Measurements from ENCODE around the gene ACAA2.

ACAA2 gene

GRCh38 chr18:49850636-49851035, 37.3 kb upstream of the ACAA2 start:
- H3K36me3 ChIP-seq (ENCODE audit: insufficient read depth, low read length) = no peaks in the 10 kb centered on the region
- no peaks in the 10 kb centered on the region for H3K9me3 ChIP-seq (ENCODE audit: control insufficient read depth, insufficient read depth, low read length)
- peaks cover 7% of the 10 kb centered on the region; the same call in 1 of the 2 replicates for H3K4me1 ChIP-seq (ENCODE audit: insufficient read depth, low read length)
- no peak overlapping the region for H3K9ac ChIP-seq (ENCODE audit: low read depth, low read length)

- H3K36me3 ChIP-seq (ENCODE audit: insufficient read depth, low read length) = no peaks in the 10 kb centered on the region
- H3K9me3 ChIP-seq (ENCODE audit: control insufficient read depth, insufficient read depth, low read length) = no peaks in the 10 kb centered on the region
- peaks cover 7% of the 10 kb centered on the region; the same call in 1 of the 2 replicates for H3K4me1 ChIP-seq (ENCODE audit: insufficient read depth, low read length)
- H3K9ac ChIP-seq (ENCODE audit: low read depth, low read length) = no peak overlapping the region
These were observed 36.2 kb upstream of the ACAA2 start for GRCh38 chr18:49849331-49850217.

GRCh38 chr18:49848115-49848514, 34.8 kb upstream of the ACAA2 start:
- H3K4me1 ChIP-seq (ENCODE audit: insufficient read depth, low read length) = peaks cover 7% of the 10 kb centered on the region; the same call in 1 of the 2 replicates
- H3K9ac ChIP-seq (ENCODE audit: low read depth, low read length) = no peak overlapping the region
- H3K9me3 ChIP-seq (ENCODE audit: control insufficient read depth, insufficient read depth, low read length) = no peaks in the 10 kb centered on the region
- no peaks in the 10 kb centered on the region for H3K36me3 ChIP-seq (ENCODE audit: insufficient read depth, low read length)

- H3K9ac ChIP-seq (ENCODE audit: low read depth, low read length) = no peak overlapping the region
- no peaks in the 10 kb centered on the region for H3K36me3 ChIP-seq (ENCODE audit: insufficient read depth, low read length)
- no peaks in the 10 kb centered on the region for H3K9me3 ChIP-seq (ENCODE audit: control insufficient read depth, insufficient read depth, low read length)
- peaks cover 7% of the 10 kb centered on the region; the same call in 1 of the 2 replicates for H3K4me1 ChIP-seq (ENCODE audit: insufficient read depth, low read length)
These were observed 34.2 kb upstream of the ACAA2 start for GRCh38 chr18:49847524-49847923.

- Histone ChIP-seq H3K9me3 (ENCODE audit: control insufficient read depth, insufficient read depth, low read length) (no peaks in the 10 kb centered on the region), H3K9ac (ENCODE audit: low read depth, low read length) (no peak overlapping the region), H3K4me1 (ENCODE audit: insufficient read depth, low read length) (peaks cover 7% of the 10 kb centered on the region; the same call in 1 of the 2 replicates), H3K36me3 (ENCODE audit: insufficient read depth, low read length) (no peaks in the 10 kb centered on the region)
These were observed 33.6 kb upstream of the ACAA2 start for GRCh38 chr18:49846718-49847470.

GRCh38 chr18:49846361-49846662, 33.0 kb upstream of the ACAA2 start:
- Histone ChIP-seq H3K4me1 (ENCODE audit: insufficient read depth, low read length) (peaks cover 7% of the 10 kb centered on the region; the same call in 1 of the 2 replicates), H3K9me3 (ENCODE audit: control insufficient read depth, insufficient read depth, low read length) (no peaks in the 10 kb centered on the region), H3K9ac (ENCODE audit: low read depth, low read length) (no peak overlapping the region), H3K36me3 (ENCODE audit: insufficient read depth, low read length) (no peaks in the 10 kb centered on the region)

GRCh38 chr18:49845629-49846360, 32.5 kb upstream of the ACAA2 start:
- Histone ChIP-seq H3K36me3 (ENCODE audit: insufficient read depth, low read length) (no peaks in the 10 kb centered on the region), H3K4me1 (ENCODE audit: insufficient read depth, low read length) (peaks cover 7% of the 10 kb centered on the region; the same call in 1 of the 2 replicates), H3K9ac (ENCODE audit: low read depth, low read length) (no peak overlapping the region), H3K9me3 (ENCODE audit: control insufficient read depth, insufficient read depth, low read length) (no peaks in the 10 kb centered on the region)

GRCh38 chr18:49844903-49845302, 31.6 kb upstream of the ACAA2 start:
- Histone ChIP-seq H3K36me3 (ENCODE audit: insufficient read depth, low read length) (no peaks in the 10 kb centered on the region), H3K9ac (ENCODE audit: low read depth, low read length) (no peak overlapping the region), H3K4me1 (ENCODE audit: insufficient read depth, low read length) (peaks cover 7% of the 10 kb centered on the region; the same call in 1 of the 2 replicates), H3K9me3 (ENCODE audit: control insufficient read depth, insufficient read depth, low read length) (no peaks in the 10 kb centered on the region)

- no peak overlapping the region for H3K9ac ChIP-seq (ENCODE audit: low read depth, low read length)
- H3K36me3 ChIP-seq (ENCODE audit: insufficient read depth, low read length) = no peaks in the 10 kb centered on the region
- no peaks in the 10 kb centered on the region for H3K9me3 ChIP-seq (ENCODE audit: control insufficient read depth, insufficient read depth, low read length)
- peaks cover under 1% of the 10 kb centered on the region; the same call in 1 of the 2 replicates for H3K4me1 ChIP-seq (ENCODE audit: insufficient read depth, low read length)
These were observed 30.7 kb upstream of the ACAA2 start for GRCh38 chr18:49843778-49844625.

- no peak overlapping the region for H3K9ac ChIP-seq (ENCODE audit: low read depth, low read length)
- H3K9me3 ChIP-seq (ENCODE audit: control insufficient read depth, insufficient read depth, low read length) = no peaks in the 10 kb centered on the region
These were observed 29.8 kb upstream of the ACAA2 start for GRCh38 chr18:49843131-49843530.

GRCh38 chr18:49842656-49843055, 29.3 kb upstream of the ACAA2 start:
- no peaks in the 10 kb centered on the region; the same call in 1 of the 2 replicates for H3K4me1 ChIP-seq (ENCODE audit: insufficient read depth, low read length)
- no peaks in the 10 kb centered on the region for H3K9me3 ChIP-seq (ENCODE audit: control insufficient read depth, insufficient read depth, low read length)
- H3K36me3 ChIP-seq (ENCODE audit: insufficient read depth, low read length) = no peaks in the 10 kb centered on the region
- H3K9ac ChIP-seq (ENCODE audit: low read depth, low read length) = no peak overlapping the region

More at GRCh38 chr18:49843131-49843530, 29.8 kb upstream of the ACAA2 start:
- no peaks in the 10 kb centered on the region for H3K36me3 ChIP-seq (ENCODE audit: insufficient read depth, low read length)
- H3K4me1 ChIP-seq (ENCODE audit: insufficient read depth, low read length) = no peaks in the 10 kb centered on the region; the same call in 1 of the 2 replicates

- no peaks in the 10 kb centered on the region for H3K36me3 ChIP-seq (ENCODE audit: insufficient read depth, low read length)
- H3K9ac ChIP-seq (ENCODE audit: low read depth, low read length) = no peak overlapping the region
- H3K9me3 ChIP-seq (ENCODE audit: control insufficient read depth, insufficient read depth, low read length) = no peaks in the 10 kb centered on the region
- no peaks in the 10 kb centered on the region; the same call in 1 of the 2 replicates for H3K4me1 ChIP-seq (ENCODE audit: insufficient read depth, low read length)
These were observed 28.2 kb upstream of the ACAA2 start for GRCh38 chr18:49841236-49842217.

- no peaks in the 10 kb centered on the region for H3K36me3 ChIP-seq (ENCODE audit: insufficient read depth, low read length)
- H3K9ac ChIP-seq (ENCODE audit: low read depth, low read length) = no peak overlapping the region
- no peaks in the 10 kb centered on the region for H3K4me1 ChIP-seq (ENCODE audit: insufficient read depth, low read length)
- H3K9me3 ChIP-seq (ENCODE audit: control insufficient read depth, insufficient read depth, low read length) = no peaks in the 10 kb centered on the region
These were observed 25.7 kb upstream of the ACAA2 start for GRCh38 chr18:49839012-49839411.
